ENCODE results near the gene FAU. TPM values are rescaled to one million over a fixed set of nuclear protein-coding genes. Genes with fewer than 3 reads are reported as not detected.

FAU gene
- total and polyA plus RNA-seq, 9 of the 15 experiments (the other 6 are each of a cell fraction or from before 2014, with no cell fraction given) = 433 to 1,827 (median 942) TPM

DNA sequence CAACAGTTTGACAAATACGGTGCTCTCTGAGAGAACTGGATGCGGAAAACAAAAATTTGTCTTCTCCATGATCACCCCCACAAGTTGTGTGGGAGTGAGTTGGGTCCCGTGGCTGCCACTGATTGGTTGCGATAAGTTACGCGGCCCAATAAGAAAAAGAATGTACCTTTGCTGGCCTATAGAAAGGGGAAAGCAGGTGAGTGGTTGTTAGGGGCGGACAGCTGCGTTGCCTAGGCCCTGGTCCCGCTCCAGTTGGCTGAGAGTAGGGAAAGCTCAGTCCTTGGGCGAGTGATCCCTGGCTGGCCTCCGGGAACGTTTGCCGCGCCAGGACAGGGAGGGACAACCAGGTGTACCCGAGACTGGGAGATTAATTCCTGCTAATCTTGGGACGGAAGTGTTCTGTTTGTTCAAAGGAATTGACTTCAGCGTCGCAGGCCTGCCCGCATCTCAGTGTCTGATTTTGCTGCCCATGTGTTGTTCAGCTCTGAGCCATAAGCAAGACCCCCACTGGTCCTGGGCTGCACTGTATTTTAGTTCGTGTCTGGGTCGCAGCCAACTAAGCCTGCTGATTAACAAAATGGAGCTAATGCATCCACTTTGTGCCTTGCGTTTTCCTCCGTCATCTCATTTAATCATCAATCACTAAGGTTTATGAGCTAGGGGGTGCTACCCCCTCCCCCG lies 13.2 kb upstream of the FAU start (continued):
- TF ChIP-seq, protein P1, sequence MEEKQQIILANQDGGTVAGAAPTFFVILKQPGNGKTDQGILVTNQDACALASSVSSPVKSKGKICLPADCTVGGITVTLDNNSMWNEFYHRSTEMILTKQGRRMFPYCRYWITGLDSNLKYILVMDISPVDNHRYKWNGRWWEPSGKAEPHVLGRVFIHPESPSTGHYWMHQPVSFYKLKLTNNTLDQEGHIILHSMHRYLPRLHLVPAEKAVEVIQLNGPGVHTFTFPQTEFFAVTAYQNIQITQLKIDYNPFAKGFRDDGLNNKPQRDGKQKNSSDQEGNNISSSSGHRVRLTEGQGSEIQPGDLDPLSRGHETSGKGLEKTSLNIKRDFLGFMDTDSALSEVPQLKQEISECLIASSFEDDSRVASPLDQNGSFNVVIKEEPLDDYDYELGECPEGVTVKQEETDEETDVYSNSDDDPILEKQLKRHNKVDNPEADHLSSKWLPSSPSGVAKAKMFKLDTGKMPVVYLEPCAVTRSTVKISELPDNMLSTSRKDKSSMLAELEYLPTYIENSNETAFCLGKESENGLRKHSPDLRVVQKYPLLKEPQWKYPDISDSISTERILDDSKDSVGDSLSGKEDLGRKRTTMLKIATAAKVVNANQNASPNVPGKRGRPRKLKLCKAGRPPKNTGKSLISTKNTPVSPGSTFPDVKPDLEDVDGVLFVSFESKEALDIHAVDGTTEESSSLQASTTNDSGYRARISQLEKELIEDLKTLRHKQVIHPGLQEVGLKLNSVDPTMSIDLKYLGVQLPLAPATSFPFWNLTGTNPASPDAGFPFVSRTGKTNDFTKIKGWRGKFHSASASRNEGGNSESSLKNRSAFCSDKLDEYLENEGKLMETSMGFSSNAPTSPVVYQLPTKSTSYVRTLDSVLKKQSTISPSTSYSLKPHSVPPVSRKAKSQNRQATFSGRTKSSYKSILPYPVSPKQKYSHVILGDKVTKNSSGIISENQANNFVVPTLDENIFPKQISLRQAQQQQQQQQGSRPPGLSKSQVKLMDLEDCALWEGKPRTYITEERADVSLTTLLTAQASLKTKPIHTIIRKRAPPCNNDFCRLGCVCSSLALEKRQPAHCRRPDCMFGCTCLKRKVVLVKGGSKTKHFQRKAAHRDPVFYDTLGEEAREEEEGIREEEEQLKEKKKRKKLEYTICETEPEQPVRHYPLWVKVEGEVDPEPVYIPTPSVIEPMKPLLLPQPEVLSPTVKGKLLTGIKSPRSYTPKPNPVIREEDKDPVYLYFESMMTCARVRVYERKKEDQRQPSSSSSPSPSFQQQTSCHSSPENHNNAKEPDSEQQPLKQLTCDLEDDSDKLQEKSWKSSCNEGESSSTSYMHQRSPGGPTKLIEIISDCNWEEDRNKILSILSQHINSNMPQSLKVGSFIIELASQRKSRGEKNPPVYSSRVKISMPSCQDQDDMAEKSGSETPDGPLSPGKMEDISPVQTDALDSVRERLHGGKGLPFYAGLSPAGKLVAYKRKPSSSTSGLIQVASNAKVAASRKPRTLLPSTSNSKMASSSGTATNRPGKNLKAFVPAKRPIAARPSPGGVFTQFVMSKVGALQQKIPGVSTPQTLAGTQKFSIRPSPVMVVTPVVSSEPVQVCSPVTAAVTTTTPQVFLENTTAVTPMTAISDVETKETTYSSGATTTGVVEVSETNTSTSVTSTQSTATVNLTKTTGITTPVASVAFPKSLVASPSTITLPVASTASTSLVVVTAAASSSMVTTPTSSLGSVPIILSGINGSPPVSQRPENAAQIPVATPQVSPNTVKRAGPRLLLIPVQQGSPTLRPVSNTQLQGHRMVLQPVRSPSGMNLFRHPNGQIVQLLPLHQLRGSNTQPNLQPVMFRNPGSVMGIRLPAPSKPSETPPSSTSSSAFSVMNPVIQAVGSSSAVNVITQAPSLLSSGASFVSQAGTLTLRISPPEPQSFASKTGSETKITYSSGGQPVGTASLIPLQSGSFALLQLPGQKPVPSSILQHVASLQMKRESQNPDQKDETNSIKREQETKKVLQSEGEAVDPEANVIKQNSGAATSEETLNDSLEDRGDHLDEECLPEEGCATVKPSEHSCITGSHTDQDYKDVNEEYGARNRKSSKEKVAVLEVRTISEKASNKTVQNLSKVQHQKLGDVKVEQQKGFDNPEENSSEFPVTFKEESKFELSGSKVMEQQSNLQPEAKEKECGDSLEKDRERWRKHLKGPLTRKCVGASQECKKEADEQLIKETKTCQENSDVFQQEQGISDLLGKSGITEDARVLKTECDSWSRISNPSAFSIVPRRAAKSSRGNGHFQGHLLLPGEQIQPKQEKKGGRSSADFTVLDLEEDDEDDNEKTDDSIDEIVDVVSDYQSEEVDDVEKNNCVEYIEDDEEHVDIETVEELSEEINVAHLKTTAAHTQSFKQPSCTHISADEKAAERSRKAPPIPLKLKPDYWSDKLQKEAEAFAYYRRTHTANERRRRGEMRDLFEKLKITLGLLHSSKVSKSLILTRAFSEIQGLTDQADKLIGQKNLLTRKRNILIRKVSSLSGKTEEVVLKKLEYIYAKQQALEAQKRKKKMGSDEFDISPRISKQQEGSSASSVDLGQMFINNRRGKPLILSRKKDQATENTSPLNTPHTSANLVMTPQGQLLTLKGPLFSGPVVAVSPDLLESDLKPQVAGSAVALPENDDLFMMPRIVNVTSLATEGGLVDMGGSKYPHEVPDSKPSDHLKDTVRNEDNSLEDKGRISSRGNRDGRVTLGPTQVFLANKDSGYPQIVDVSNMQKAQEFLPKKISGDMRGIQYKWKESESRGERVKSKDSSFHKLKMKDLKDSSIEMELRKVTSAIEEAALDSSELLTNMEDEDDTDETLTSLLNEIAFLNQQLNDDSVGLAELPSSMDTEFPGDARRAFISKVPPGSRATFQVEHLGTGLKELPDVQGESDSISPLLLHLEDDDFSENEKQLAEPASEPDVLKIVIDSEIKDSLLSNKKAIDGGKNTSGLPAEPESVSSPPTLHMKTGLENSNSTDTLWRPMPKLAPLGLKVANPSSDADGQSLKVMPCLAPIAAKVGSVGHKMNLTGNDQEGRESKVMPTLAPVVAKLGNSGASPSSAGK (IDR thresholded peaks at IDR 0.05) = peak; percentile 82
- TF ChIP-seq SRSF1 (IDR thresholded peaks at IDR 0.05; ENCODE audit: low read depth, low read length) (no peak), MAFG (tag; conservative IDR thresholded peaks at IDR 0.05) (no peak), KDM5B (IDR thresholded peaks at IDR 0.05; ENCODE audit: insufficient replicate concordance, low read depth, low read length) (peak; percentile 77), GTF2E2 (tag; IDR thresholded peaks at IDR 0.05) (0 out of 2 replicates have a peak, but pooled peaks have one; percentile 71), POLR2A (conservative IDR thresholded peaks at IDR 0.05) (peak; percentile 15; the same call in 1 of the 2 replicates), ZBTB8A (IDR thresholded peaks at IDR 0.05; ENCODE audit: partially characterized antibody) (no peak)
- TF ChIP-seq, protein P2, sequence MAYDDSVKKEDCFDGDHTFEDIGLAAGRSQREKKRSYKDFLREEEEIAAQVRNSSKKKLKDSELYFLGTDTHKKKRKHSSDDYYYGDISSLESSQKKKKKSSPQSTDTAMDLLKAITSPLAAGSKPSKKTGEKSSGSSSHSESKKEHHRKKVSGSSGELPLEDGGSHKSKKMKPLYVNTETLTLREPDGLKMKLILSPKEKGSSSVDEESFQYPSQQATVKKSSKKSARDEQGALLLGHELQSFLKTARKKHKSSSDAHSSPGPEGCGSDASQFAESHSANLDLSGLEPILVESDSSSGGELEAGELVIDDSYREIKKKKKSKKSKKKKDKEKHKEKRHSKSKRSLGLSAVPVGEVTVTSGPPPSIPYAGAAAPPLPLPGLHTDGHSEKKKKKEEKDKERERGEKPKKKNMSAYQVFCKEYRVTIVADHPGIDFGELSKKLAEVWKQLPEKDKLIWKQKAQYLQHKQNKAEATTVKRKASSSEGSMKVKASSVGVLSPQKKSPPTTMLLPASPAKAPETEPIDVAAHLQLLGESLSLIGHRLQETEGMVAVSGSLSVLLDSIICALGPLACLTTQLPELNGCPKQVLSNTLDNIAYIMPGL (CRISPR knock-in tag; IDR thresholded peaks at IDR 0.05) = peak; percentile 35; the same call in 1 of the 2 replicates
- TF ChIP-seq, protein P3, sequence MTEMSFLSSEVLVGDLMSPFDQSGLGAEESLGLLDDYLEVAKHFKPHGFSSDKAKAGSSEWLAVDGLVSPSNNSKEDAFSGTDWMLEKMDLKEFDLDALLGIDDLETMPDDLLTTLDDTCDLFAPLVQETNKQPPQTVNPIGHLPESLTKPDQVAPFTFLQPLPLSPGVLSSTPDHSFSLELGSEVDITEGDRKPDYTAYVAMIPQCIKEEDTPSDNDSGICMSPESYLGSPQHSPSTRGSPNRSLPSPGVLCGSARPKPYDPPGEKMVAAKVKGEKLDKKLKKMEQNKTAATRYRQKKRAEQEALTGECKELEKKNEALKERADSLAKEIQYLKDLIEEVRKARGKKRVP (CRISPR knock-in tag; IDR thresholded peaks at IDR 0.05) = no peak
- TF ChIP-seq, protein P4, sequence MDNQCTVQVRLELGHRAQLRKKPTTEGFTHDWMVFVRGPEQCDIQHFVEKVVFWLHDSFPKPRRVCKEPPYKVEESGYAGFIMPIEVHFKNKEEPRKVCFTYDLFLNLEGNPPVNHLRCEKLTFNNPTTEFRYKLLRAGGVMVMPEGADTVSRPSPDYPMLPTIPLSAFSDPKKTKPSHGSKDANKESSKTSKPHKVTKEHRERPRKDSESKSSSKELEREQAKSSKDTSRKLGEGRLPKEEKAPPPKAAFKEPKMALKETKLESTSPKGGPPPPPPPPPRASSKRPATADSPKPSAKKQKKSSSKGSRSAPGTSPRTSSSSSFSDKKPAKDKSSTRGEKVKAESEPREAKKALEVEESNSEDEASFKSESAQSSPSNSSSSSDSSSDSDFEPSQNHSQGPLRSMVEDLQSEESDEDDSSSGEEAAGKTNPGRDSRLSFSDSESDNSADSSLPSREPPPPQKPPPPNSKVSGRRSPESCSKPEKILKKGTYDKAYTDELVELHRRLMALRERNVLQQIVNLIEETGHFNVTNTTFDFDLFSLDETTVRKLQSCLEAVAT (IDR thresholded peaks at IDR 0.05) = no peak
